K562 (cell line): ENCODE results near the gene NLRP12. TPM values are rescaled to one million over a fixed set of nuclear protein-coding genes. Genes with fewer than 3 reads are reported as not detected.
A peak's percentile ranks its signal among the peaks of the same experiment; 100 is the strongest.

Experiments
- ELF1 ChIP-seq: fragments of 200-800 bp; sonication (Bioruptor generic); IDR thresholded peaks from 2 replicates; pipeline ENCODE4 v1.6.1; 2016; ENCODE audit warnings: missing genetic modification characterization, missing compliant biosample characterization
- POLR2B ChIP-seq: fragments of 450-650 bp; IDR thresholded peaks from 2 replicates; pipeline ENCODE4 v1.6.1; 2018; ENCODE audit warnings: low read depth; ENCODE audit not compliant: partially characterized antibody
- TOE1 ChIP-seq, 2 experiments: fragments of 450-650 bp in 1 of 2; sonication (generic) in 1 of 2; formaldehyde crosslinking in 1 of 2; IDR thresholded peaks; 2 replicates each; pipeline versions ENCODE4 v1.7.1 to v1.8.0; 2016 to 2022; ENCODE audit warnings: borderline replicate concordance in 2 of 2, mild to moderate bottlenecking in 2 of 2, antibody characterized with exemption in 1 of 2, inconsistent platforms in 1 of 2, low read depth in 1 of 2, missing genetic modification reagents in 1 of 2, moderate library complexity in 1 of 2
- ZBTB7A ChIP-seq: IDR thresholded peaks from 2 replicates; pipeline ENCODE4 v1.6.1; 2011; ENCODE audit warnings: low read depth, mild to moderate bottlenecking, low read length, moderate library complexity, borderline replicate concordance; ENCODE audit not compliant: control insufficient read depth
- ZNF263 ChIP-seq: sonication (generic); formaldehyde crosslinking; IDR thresholded peaks from 2 replicates; pipeline ENCODE4 v1.8.0; 2022; ENCODE audit warnings: mild to moderate bottlenecking, missing genetic modification reagents, borderline replicate concordance
- polyA plus RNA-seq, 8 experiments: library from polyadenylated mRNA; depleted of rRNA in 4 of 8; stranded (reverse) in 5 of 8; unstranded in 3 of 8; fragments of >200 nt; fragmentation: Nextera tagmentation in 2 of 8; fragmentation: Illumina TruSeq in 1 of 8; extraction: Ambion mirVana in 2 of 8; extraction: Trizol in 1 of 8; gene quantifications; 2 replicates each; pipeline versions ENCODE4 v1.2.1 to v1.2.3, GENCODE V29; 2011 to 2014; ENCODE audit warnings: inconsistent platforms in 1 of 8, missing spikeins in 1 of 8
- total RNA-seq, 7 experiments: library from RNA; depleted of rRNA in 6 of 7; stranded (reverse); fragments of >200 nt in 6 of 7; fragmentation: Illumina TruSeq in 2 of 7; extraction: Trizol in 2 of 7; gene quantifications; 2 replicates each; pipeline versions ENCODE4 v1.2.1 to v1.2.3, GENCODE V29; 2011 to 2021; ENCODE audit warnings: low replicate concordance in 1 of 7
- TF ChIP-seq, protein P1 (sequence below): fragments of 450-650 bp; IDR thresholded peaks from 2 replicates; pipeline ENCODE4 v1.6.1; 2016; ENCODE audit warnings: low read depth, mild to moderate bottlenecking, moderate library complexity

The NLRP12 gene
- total and polyA plus RNA-seq, 9 of the 15 experiments (the other 6 are each of a cell fraction or from before 2014, with no cell fraction given), result not detected

DNA sequence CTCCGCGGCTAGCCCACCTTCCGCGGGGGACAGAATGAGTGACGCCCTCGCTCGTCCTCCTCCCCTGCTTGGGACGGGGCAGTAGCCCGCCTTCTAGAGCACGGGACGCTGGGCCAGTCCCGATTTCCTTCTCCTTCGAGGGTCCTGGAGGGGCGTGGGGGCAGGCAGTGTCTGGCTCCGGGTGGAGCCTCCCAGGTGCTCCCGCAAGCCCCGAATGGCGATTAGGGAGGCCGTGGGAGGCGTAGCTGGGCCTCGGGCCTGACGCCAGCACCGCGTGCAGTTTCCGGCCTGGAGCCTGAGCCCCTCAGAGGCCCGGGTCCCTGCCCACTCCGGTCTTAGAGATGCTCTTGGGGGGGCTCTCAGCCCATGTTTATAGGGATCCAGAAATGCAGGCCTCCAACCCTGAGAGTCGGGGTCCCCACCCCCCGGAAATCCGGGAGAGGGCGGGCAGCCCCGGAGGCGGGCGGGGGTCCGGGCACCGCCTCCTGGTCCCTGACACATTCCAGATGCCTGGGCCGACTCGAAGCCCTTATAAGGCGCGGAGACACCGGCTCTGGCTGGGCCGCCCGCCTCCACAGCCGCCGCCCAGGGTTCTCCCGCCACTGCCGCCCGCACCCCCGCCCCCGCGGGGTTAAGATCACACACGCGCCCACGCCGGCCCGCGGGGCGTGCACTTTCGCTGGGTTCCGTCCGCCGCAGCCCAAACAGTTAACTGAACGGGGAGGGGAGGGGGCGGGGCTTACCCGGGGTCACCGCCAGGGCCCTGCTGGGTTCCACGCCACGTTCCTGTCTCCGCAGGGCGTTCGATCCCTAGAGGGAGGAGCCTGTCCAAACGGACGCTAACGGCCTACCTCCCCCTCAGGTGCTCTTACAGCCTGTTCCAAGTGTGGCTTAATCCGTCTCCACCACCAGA is 45.0 kb upstream of the NLRP12 start (continued):
- peak; percentile 90 for TF ChIP-seq ZBTB7A
- TF ChIP-seq, protein P1, sequence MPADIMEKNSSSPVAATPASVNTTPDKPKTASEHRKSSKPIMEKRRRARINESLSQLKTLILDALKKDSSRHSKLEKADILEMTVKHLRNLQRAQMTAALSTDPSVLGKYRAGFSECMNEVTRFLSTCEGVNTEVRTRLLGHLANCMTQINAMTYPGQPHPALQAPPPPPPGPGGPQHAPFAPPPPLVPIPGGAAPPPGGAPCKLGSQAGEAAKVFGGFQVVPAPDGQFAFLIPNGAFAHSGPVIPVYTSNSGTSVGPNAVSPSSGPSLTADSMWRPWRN, result peak; percentile 55; the same call in 1 of the 2 replicates
- peak; percentile 81 for TF ChIP-seq ELF1 (tag)
- TF ChIP-seq POLR2B, result peak; percentile 53
- peak; percentile 69 for TF ChIP-seq ZNF263
- TF ChIP-seq TOE1 (IDR thresholded peaks at IDR 0.05; ENCODE audit: borderline replicate concordance), result 0 out of 2 replicates have a peak, but pooled peaks have one; percentile 50
- TF ChIP-seq TOE1 (CRISPR knock-in tag; IDR thresholded peaks at IDR 0.05; ENCODE audit: borderline replicate concordance, low read depth), result no peak
